ENCODE data around the gene APOA4. TPM values are rescaled to one million over a fixed set of nuclear protein-coding genes. Genes with fewer than 3 reads are reported as not detected.

APOA4 gene
- total RNA-seq, 6 experiments from 2014 or later = not detected

GRCh38 chr11:116822575-116822974, 529 bp downstream of the APOA4 start:
- Mint-ChIP-seq H3K27ac (no peak overlapping the region), H3K4me3 (no peak overlapping the region), H3K27me3 (ENCODE audit: insufficient read depth) (peaks cover 16% of the 10 kb centered on the region), H3K9me3 (no peaks in the 10 kb centered on the region), H3K4me1 (ENCODE audit: low read depth) (no peaks in the 10 kb centered on the region), H3K36me3 (ENCODE audit: low read depth) (no peaks in the 10 kb centered on the region)
- no peak for DNase-seq
- no peak for TF ChIP-seq CTCF (IDR thresholded peaks at IDR 0.05)

DNA sequence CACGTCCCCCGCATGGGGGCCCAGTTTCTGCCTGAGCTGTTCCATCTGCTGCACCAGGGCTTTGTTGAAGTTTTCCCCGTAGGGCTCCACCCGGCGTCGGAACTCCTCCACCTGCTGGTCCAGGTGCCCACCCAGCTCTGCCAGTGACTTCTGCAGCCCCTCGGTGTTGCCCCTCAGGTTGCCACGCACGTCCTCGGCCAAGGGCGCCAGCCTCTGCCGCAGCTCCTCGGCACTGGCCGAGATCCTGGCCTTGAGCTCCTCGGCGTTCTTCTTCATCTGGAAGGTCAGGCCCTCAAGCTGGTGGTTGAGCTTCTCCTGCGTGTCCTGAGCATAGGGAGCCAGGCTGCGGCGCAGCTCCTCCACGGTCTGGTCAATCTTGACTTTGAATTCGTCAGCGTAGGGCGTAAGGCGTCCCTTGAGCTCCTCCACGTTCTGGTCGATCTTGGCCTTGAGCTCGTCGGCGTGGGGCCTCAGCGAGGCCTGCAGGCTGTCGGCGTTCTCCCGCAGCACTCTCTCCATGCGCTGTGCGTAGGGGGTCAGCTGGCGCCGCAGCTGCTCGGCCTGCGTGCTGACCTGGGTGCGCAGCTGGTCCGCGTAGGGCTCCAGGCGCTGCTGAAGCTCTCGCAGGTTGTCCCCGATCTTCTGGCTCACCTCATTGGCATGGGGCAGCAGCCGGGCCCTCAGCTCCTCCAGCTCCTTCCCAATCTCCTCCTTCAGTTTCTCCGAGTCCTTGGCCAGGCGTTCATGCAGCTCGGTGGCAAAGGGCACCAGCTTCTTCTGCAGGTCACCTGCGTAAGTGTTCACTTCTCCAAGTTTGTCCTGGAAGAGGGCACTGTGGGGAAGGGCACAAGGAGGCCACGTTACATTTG, 1.8 kb downstream of the APOA4 start:
- H3K36me3 Mint-ChIP-seq (ENCODE audit: low read depth) = no peaks in the 10 kb centered on the region
- H3K27ac Mint-ChIP-seq = no peak overlapping the region
- no peaks in the 10 kb centered on the region for H3K9me3 Mint-ChIP-seq
- peaks cover 19% of the 10 kb centered on the region for H3K27me3 Mint-ChIP-seq (ENCODE audit: insufficient read depth)
- H3K4me3 Mint-ChIP-seq = no peak overlapping the region
- no peaks in the 10 kb centered on the region for H3K4me1 Mint-ChIP-seq (ENCODE audit: low read depth)
- TF ChIP-seq CTCF (IDR thresholded peaks at IDR 0.05) = no peak
- DNase-seq = no peak

DNA sequence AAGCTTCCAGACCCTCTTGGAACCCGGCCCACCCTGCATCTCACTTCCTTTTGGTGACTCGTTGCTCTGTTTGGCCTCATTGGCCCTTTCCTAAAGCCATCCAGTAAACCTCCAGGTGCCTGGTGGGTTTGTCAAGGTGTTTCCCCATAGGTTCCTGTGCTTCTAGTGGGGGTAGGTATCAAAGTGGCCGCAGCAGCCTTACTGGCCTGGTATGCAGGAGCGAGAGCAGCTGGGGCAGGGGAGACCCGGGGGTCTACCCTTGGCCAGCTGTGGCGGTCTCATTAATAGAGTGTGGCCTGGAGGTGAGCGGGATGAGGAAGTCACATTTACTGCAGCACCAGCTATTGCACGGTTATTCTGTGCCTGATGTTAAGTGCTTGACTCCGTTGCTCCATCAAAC, 4.1 kb downstream of the APOA4 start:
- no peak overlapping the region for H3K27ac Mint-ChIP-seq
- H3K4me3 Mint-ChIP-seq = no peak overlapping the region
- no peak for TF ChIP-seq CTCF (IDR thresholded peaks at IDR 0.05)
- no peaks in the 10 kb centered on the region for H3K36me3 Mint-ChIP-seq (ENCODE audit: low read depth)
- peaks cover 20% of the 10 kb centered on the region for H3K27me3 Mint-ChIP-seq (ENCODE audit: insufficient read depth)
- H3K4me1 Mint-ChIP-seq (ENCODE audit: low read depth) = no peaks in the 10 kb centered on the region; the same call in 1 of the 2 replicates
- no peak for DNase-seq
- no peaks in the 10 kb centered on the region for H3K9me3 Mint-ChIP-seq

GRCh38 chr11:116814502-116814901, 8.6 kb downstream of the APOA4 start:
- peaks cover 8% of the 10 kb centered on the region for H3K27me3 Mint-ChIP-seq (ENCODE audit: insufficient read depth)

DNA sequence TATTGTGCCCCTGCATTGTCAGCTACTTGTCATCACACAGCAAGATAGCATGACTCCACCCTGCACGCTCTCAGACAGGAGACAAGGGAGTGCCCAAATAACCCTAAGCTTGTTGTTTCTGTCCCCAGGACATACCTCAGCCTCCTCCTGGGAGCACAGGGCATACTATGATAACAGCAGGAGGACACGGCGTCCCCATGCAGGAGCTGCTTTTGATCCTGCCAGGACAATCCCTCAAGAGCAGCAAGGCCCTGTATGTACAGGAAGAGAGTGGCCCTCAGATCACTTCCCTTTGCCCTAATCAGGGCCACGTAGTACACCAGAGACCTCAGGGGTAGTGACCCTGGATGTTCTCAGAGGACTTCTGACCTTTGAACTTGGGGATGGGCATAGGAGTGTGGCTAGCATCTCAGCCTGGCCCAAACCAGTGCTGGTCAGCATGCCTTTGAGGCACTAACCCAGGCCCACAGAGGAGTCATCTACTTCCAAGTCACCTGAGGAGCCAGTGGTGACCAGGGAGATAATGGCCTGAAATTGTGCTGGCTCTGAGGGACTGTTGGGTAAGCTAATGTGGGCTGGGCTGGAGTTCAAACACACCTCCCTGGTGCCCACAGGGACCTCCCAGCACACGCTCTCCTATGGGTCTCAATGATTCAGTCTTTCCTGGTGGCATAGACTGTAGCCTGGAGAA, 9.2 kb downstream of the APOA4 start:
- Mint-ChIP-seq H3K4me1 (ENCODE audit: low read depth) (peaks cover 12% of the 10 kb centered on the region), H3K27me3 (ENCODE audit: insufficient read depth) (peaks cover 8% of the 10 kb centered on the region), H3K4me3 (no peak overlapping the region), H3K9me3 (no peaks in the 10 kb centered on the region), H3K27ac (no peak overlapping the region), H3K36me3 (ENCODE audit: low read depth) (peaks cover 3% of the 10 kb centered on the region)
- no peak for TF ChIP-seq CTCF (IDR thresholded peaks at IDR 0.05)
- DNase-seq = no peak

More at GRCh38 chr11:116814502-116814901, 8.6 kb downstream of the APOA4 start:
- no peaks in the 10 kb centered on the region for H3K9me3 Mint-ChIP-seq
- DNase-seq = no peak
- no peaks in the 10 kb centered on the region for H3K36me3 Mint-ChIP-seq (ENCODE audit: low read depth)
- H3K4me1 Mint-ChIP-seq (ENCODE audit: low read depth) = peaks cover 6% of the 10 kb centered on the region; the same call in 1 of the 2 replicates
- no peak for TF ChIP-seq CTCF (IDR thresholded peaks at IDR 0.05)
- no peak overlapping the region for H3K27ac Mint-ChIP-seq
- no peak overlapping the region for H3K4me3 Mint-ChIP-seq
